HEK293 (cell line): ENCODE results near the gene MSLN.

Source experiments
- CTCF ChIA-PET: fragments of 350-600 bp; formaldehyde crosslinking; extraction: SDS; loops from one replicate; lab custom pipeline; 2021; ENCODE audit warnings: antibody characterized with exemption; lab: Yijun Ruan, JAX
- POLR2A ChIA-PET: fragments of 300-600 bp; formaldehyde crosslinking; extraction: SDS; loops from one replicate; lab custom pipeline; 2020; ENCODE audit warnings: antibody characterized with exemption, inconsistent platforms; lab: Yijun Ruan, JAX
- H3K27ac ChIP-seq: fragments of 200-500 bp; sonication (Bioruptor generic); 2 replicates; pipeline ENCODE4 v1.5.1; 2014; ENCODE audit warnings: low read depth, low read length, control low read depth, inconsistent platforms; ENCODE audit errors: extremely low read depth
- H3K36me3 ChIP-seq, 2 experiments: fragments of 200-500 bp in 1 of 2; sonication (Bioruptor generic) in 1 of 2; 1 replicate in 1 of 2; 2 replicates in 1 of 2; pipeline ENCODE4 v1.5.1; 2014 to 2017; ENCODE audit warnings: inconsistent platforms in 2 of 2, low read length in 2 of 2; ENCODE audit not compliant: control insufficient read depth in 2 of 2, insufficient read depth in 1 of 2
- H3K4me1 ChIP-seq: fragments of 200-500 bp; sonication (Bioruptor generic); 2 replicates; pipeline ENCODE4 v1.5.1; 2014; ENCODE audit warnings: mild to moderate bottlenecking, low read length, inconsistent platforms; ENCODE audit not compliant: control insufficient read depth, insufficient read depth
- H3K4me3 ChIP-seq: 2 replicates; pipeline ENCODE4 v1.5.1; 2011; ENCODE audit warnings: low read depth, mild to moderate bottlenecking, control low read depth, low read length, moderate library complexity
- H3K9me3 ChIP-seq: fragments of 200-500 bp; sonication (Bioruptor generic); 2 replicates; pipeline ENCODE4 v1.5.1; 2014; ENCODE audit warnings: low read depth, low read length, inconsistent platforms; ENCODE audit not compliant: control insufficient read depth, insufficient read depth
- BCL11A ChIP-seq: fragments of 450-650 bp; formaldehyde crosslinking; IDR thresholded peaks from 2 replicates; pipeline ENCODE4 v1.5.1; 2016; ENCODE audit warnings: low read depth, missing biosample characterization, missing genetic modification characterization
- GLI2 ChIP-seq: fragments of 450-650 bp; formaldehyde crosslinking; IDR thresholded peaks from 2 replicates; pipeline ENCODE4; 2017; ENCODE audit warnings: missing biosample characterization, missing genetic modification characterization, low read depth, borderline replicate concordance
- PATZ1 ChIP-seq: fragments of 450-650 bp; formaldehyde crosslinking; IDR thresholded peaks from 2 replicates; pipeline ENCODE4 v1.5.1; 2016; ENCODE audit warnings: missing biosample characterization, missing genetic modification characterization
- SCRT1 ChIP-seq: fragments of 450-650 bp; formaldehyde crosslinking; IDR thresholded peaks from 2 replicates; pipeline ENCODE4 v1.5.1; 2016; ENCODE audit warnings: missing biosample characterization, missing genetic modification characterization, borderline replicate concordance
- SCRT2 ChIP-seq: fragments of 450-650 bp; formaldehyde crosslinking; IDR thresholded peaks from 2 replicates; pipeline ENCODE4 v1.5.1; 2016; ENCODE audit warnings: missing biosample characterization, missing genetic modification characterization
- SP2 ChIP-seq: fragments of 450-650 bp; formaldehyde crosslinking; IDR thresholded peaks from 2 replicates; pipeline ENCODE4 v1.5.1; 2016; ENCODE audit warnings: missing biosample characterization, missing genetic modification characterization
- TSHZ1 ChIP-seq: fragments of 450-650 bp; formaldehyde crosslinking; IDR thresholded peaks from 2 replicates; pipeline ENCODE4 v1.5.1; 2016; ENCODE audit warnings: missing biosample characterization, missing genetic modification characterization, borderline replicate concordance
- ZBTB21 ChIP-seq: fragments of 450-650 bp; formaldehyde crosslinking; IDR thresholded peaks from 2 replicates; pipeline ENCODE4 v1.5.1; 2017; ENCODE audit warnings: missing biosample characterization, missing genetic modification characterization
- ZFHX2 ChIP-seq: fragments of 450-650 bp; formaldehyde crosslinking; conservative IDR thresholded peaks from 2 replicates; pipeline ENCODE4 v1.5.1; 2016; ENCODE audit warnings: missing biosample characterization, missing genetic modification characterization
- ZNF114 ChIP-seq: fragments of 450-650 bp; formaldehyde crosslinking; IDR thresholded peaks from 2 replicates; pipeline ENCODE4 v1.5.0; 2017; ENCODE audit warnings: missing biosample characterization, missing genetic modification characterization
- ZNF140 ChIP-seq: fragments of 450-650 bp; formaldehyde crosslinking; IDR thresholded peaks from 2 replicates; pipeline ENCODE4 v1.5.1; 2016; ENCODE audit warnings: missing biosample characterization, missing genetic modification characterization
- ZNF184 ChIP-seq: fragments of 450-650 bp; IDR thresholded peaks from 2 replicates; pipeline ENCODE4 v1.5.1; 2018; ENCODE audit warnings: missing biosample characterization, mild to moderate bottlenecking, missing genetic modification characterization
- ZNF202 ChIP-seq: fragments of 450-650 bp; formaldehyde crosslinking; IDR thresholded peaks from 2 replicates; pipeline ENCODE4 v1.5.1; 2016; ENCODE audit warnings: missing biosample characterization, missing genetic modification characterization, borderline replicate concordance
- ZNF214 ChIP-seq: fragments of 450-650 bp; formaldehyde crosslinking; IDR thresholded peaks from 2 replicates; pipeline ENCODE4 v1.5.1; 2017; ENCODE audit warnings: missing biosample characterization, mild to moderate bottlenecking, missing genetic modification characterization, borderline replicate concordance
- ZNF24 ChIP-seq: fragments of 450-650 bp; formaldehyde crosslinking; IDR thresholded peaks from 2 replicates; pipeline ENCODE4 v1.5.1; 2016; ENCODE audit warnings: missing biosample characterization, missing genetic modification characterization
- ZNF394 ChIP-seq: fragments of 450-650 bp; formaldehyde crosslinking; IDR thresholded peaks from 2 replicates; pipeline ENCODE4 v1.5.1; 2016; ENCODE audit warnings: missing biosample characterization, missing genetic modification characterization, mild to moderate bottlenecking, moderate library complexity, borderline replicate concordance
- ZNF48 ChIP-seq: fragments of 450-650 bp; formaldehyde crosslinking; IDR thresholded peaks from 2 replicates; pipeline ENCODE4 v1.5.1; 2016; ENCODE audit warnings: missing biosample characterization, missing genetic modification characterization
- ZNF548 ChIP-seq: fragments of 450-650 bp; formaldehyde crosslinking; IDR thresholded peaks from 2 replicates; pipeline ENCODE4 v1.5.1; 2016; ENCODE audit warnings: missing biosample characterization, missing genetic modification characterization
- ZNF558 ChIP-seq: fragments of 450-650 bp; formaldehyde crosslinking; IDR thresholded peaks from 2 replicates; pipeline ENCODE4 v1.5.1; 2016; ENCODE audit warnings: missing biosample characterization, missing genetic modification characterization
- ZNF610 ChIP-seq: fragments of 450-650 bp; formaldehyde crosslinking; IDR thresholded peaks from 2 replicates; pipeline ENCODE4 v1.5.1; 2016; ENCODE audit warnings: missing biosample characterization, missing genetic modification characterization, borderline replicate concordance
- ZNF623 ChIP-seq: fragments of 450-650 bp; formaldehyde crosslinking; IDR thresholded peaks from 2 replicates; pipeline ENCODE4 v1.5.1; 2016; ENCODE audit warnings: missing biosample characterization, missing genetic modification characterization
- ZNF624 ChIP-seq: fragments of 450-650 bp; formaldehyde crosslinking; IDR thresholded peaks from 2 replicates; pipeline ENCODE4 v1.5.1; 2017; ENCODE audit warnings: missing biosample characterization, missing genetic modification characterization
- ZNF664 ChIP-seq: fragments of 450-650 bp; formaldehyde crosslinking; IDR thresholded peaks from 2 replicates; pipeline ENCODE4 v1.5.1; 2016; ENCODE audit warnings: missing biosample characterization, missing genetic modification characterization
- ZNF76 ChIP-seq: fragments of 450-650 bp; formaldehyde crosslinking; IDR thresholded peaks from 2 replicates; pipeline ENCODE4; 2016; ENCODE audit warnings: low read depth, missing biosample characterization, missing genetic modification characterization, borderline replicate concordance
- ZNF792 ChIP-seq: fragments of 450-650 bp; formaldehyde crosslinking; IDR thresholded peaks from 2 replicates; pipeline ENCODE4 v1.5.1; 2016; ENCODE audit warnings: missing biosample characterization, missing genetic modification characterization
- ZSCAN5A ChIP-seq: fragments of 450-650 bp; formaldehyde crosslinking; IDR thresholded peaks from 2 replicates; pipeline ENCODE4 v1.5.1; 2016; ENCODE audit warnings: missing biosample characterization, missing genetic modification characterization

MSLN gene

GRCh38 chr16:769184-769784 is 8.8 kb downstream of the MSLN start:
- CTCF ChIA-PET = interaction anchor here (1.0 to 1.6 kb wide), 3 partner anchors 12 to 23 kb away, joined by 3 to 4 read pairs (median 3); no protein-coding TSS in a partner anchor
- peak; percentile 84 for TF ChIP-seq SCRT2
- no peak for TF ChIP-seq ZNF184 (tag by site-specific recombination)
- TF ChIP-seq ZNF548 (tag by site-specific recombination) = no peak
- TF ChIP-seq SP2 = peak; percentile 8; the same call in 1 of the 2 replicates
- TF ChIP-seq ZSCAN5A (tag by site-specific recombination) = no peak
- TF ChIP-seq ZFHX2 (tag by site-specific recombination) = no peak
- TF ChIP-seq ZNF202 (tag by site-specific recombination) = no peak
- 0 out of 2 replicates have a peak, but pooled peaks have one; percentile 45 for TF ChIP-seq SCRT1 (tag by site-specific recombination)
- no peak for TF ChIP-seq BCL11A (tag by site-specific recombination)
- no peak for TF ChIP-seq GLI2 (tag by site-specific recombination)
- no peak for TF ChIP-seq ZNF48
- Histone ChIP-seq H3K36me3 (no peaks in the 10 kb centered on the region), H3K9me3 (no peaks in the 10 kb centered on the region), H3K4me3 (no peak overlapping the region), H3K27ac (no peak overlapping the region), H3K4me1 (no peaks in the 10 kb centered on the region)
- POLR2A ChIA-PET = interaction anchor here (0.5 kb wide), 1 partner anchor 199 kb away, joined by 3 read pairs; no protein-coding TSS in a partner anchor

GRCh38 chr16:769934-770333 is 9.4 kb downstream of the MSLN start:
- no peaks in the 10 kb centered on the region for H3K9me3 ChIP-seq
- H3K4me3 ChIP-seq = no peak overlapping the region
- CTCF ChIA-PET = interaction anchor here (0.6 to 1.6 kb wide), 4 partner anchors 11 to 26 kb away, joined by 3 to 4 read pairs (median 3); no protein-coding TSS in a partner anchor
- H3K36me3 ChIP-seq = no peaks in the 10 kb centered on the region
- POLR2A ChIA-PET = no interaction called here
- no peaks in the 10 kb centered on the region for H3K4me1 ChIP-seq
- TF ChIP-seq ZNF394 (no peak), PATZ1 (tag by site-specific recombination) (0 out of 2 replicates have a peak, but pooled peaks have one; percentile 29), SCRT2 (0 out of 2 replicates have a peak, but pooled peaks have one; percentile 8)
- no peak overlapping the region for H3K27ac ChIP-seq

- ChIA-PET CTCF (interaction anchor here (0.6 to 1.6 kb wide), 4 partner anchors 14 to 60 kb away, joined by 3 to 4 read pairs (median 3); no protein-coding TSS in a partner anchor), POLR2A (no interaction called here)
- Histone ChIP-seq H3K4me1 (no peaks in the 10 kb centered on the region), H3K4me3 (no peak overlapping the region), H3K9me3 (no peaks in the 10 kb centered on the region), H3K36me3 (no peaks in the 10 kb centered on the region), H3K27ac (no peak overlapping the region)
- TF ChIP-seq ZNF76 (tag by site-specific recombination) = no peak
- no peak for TF ChIP-seq ZBTB21
- TF ChIP-seq ZNF624 = no peak
- no peak for TF ChIP-seq ZNF214 (tag by site-specific recombination)
- TF ChIP-seq ZNF623 (tag by site-specific recombination) = no peak
- TF ChIP-seq ZNF792 (tag by site-specific recombination) = no peak
- TF ChIP-seq ZNF140 (tag by site-specific recombination) = no peak
- TF ChIP-seq ZNF558 (tag by site-specific recombination) = no peak
- TF ChIP-seq ZNF24 (tag by site-specific recombination) = no peak
- TF ChIP-seq ZNF548 (tag by site-specific recombination) = no peak
- no peak for TF ChIP-seq ZNF114
- no peak for TF ChIP-seq TSHZ1 (tag by site-specific recombination)
- no peak for TF ChIP-seq ZNF610 (tag by site-specific recombination)
- TF ChIP-seq ZNF664 = no peak
Observed at GRCh38 chr16:770411-770810, 9.9 kb downstream of the MSLN start.
